Activated effector memory CD4-positive, alpha-beta T cell treated with anti-CD3 and anti-CD28 coated beads, Interleukin-2, amount 50 U/mL, for 16 hours (primary cell): ENCODE results near the gene SNCG.
"Not testable (repeated sequence)": the region's sequence is repeated elsewhere in the genome, so short reads cannot be mapped to it uniquely, and the experiment has no call there.

Source experiments
- DNase-seq: peaks from one replicate; pipeline ENCODE4 v3.0.0-alpha.2; 2020

The SNCG gene

GRCh38 chr10:86979296-86979818 lies 21.0 kb downstream of the SNCG start:
- DNase-seq = no peak

GRCh38 chr10:86979977-86980448 lies 21.6 kb downstream of the SNCG start:
- no peak for DNase-seq

DNA sequence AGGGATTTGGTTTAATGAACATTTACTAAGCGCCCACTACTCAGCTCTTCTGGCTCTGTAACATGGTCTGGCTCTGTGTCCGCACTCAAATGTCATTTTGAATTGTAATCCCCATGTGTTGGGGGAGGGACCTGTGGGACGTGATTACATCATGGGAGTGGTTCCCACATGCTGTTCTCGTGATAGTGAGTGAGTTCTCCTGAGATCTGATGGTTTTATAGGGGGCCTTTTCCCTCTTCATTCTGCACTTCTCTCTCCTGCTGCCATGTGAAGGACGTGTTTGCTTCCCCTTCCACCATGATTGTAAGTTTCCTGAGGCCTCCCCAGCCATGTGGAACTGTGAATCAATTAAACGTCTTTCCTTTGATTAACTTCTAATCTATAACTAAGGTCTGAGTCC lies 22.6 kb downstream of the SNCG start:
- not testable (repeated sequence) for DNase-seq

DNA sequence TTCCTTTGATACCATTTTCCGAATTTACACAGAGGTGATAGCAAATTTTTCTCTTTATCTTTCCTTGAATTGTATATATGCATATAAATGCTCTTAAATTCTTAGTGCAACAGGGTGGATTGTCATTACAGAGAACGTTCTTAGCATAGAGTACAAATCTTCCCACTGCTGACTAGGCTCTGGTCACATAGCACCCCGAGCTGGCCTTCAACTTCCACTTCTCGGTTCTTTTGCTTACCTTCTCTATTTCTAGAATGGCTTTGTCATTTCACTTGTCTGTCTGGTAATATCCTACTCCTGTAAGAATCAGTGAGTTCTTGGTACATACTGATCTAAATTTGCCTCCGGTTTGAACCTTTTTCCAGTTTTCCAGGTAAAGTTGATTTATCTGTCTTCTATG lies 23.3 kb downstream of the SNCG start:
- no peak for DNase-seq

- DNase-seq = not testable (repeated sequence)
Observed at GRCh38 chr10:86984498-86984897, 26.1 kb downstream of the SNCG start.

- no peak for DNase-seq
Observed at GRCh38 chr10:86988520-86988919, 30.1 kb downstream of the SNCG start.

DNA sequence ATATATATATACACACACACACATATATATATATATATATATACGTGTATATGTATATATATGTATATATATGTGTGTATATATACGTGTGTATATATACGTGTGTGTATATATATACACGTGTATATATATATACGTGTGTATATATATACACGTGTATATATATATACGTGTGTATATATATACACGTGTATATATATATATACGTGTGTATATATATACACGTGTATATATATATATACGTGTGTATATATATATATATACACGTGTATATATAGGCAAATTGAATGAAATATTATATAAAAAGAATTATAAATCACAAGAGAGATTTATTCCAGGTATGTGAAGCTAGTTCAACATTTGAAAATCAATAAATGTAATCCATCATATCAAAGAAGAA lies 33.0 kb downstream of the SNCG start:
- not testable (repeated sequence) for DNase-seq

DNA sequence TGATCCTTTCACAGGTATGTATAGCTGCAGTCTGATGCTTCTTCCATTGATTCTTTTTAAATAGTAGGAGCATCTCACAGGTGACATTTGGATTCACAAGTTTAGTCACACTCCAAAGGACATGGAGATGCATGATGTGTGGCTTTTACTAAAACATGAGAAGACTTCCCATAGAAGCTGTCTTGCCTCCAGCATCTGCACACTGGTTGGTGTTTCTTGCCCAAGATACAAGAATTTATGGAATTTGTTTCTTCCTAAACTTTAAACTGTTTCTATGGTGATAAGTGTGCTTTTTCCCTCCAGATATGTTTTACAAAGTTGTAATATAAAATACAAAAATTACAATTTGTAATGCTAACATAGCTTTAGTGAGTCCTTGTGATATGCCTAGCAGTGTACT lies 34.1 kb downstream of the SNCG start:
- no peak for DNase-seq

DNA sequence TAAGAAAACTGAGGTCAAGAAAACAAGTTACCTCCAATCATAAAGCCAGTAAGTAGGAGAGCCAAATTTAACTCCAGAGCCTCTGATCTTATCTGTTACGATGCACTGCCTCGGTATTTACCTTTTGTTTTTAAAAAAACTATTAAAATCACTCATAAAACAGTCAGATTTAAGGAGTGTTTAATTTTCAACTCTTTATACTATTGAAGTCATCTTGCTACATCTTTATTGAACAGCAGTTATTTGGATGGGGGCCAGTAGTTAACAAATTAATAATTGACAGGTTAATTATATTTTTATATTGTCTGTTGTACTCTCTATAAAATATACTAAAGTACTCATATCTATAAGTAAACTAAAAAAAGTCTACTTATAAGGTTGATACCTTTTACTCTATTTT lies 34.5 kb downstream of the SNCG start:
- DNase-seq = no peak

GRCh38 chr10:86999802-87000403 lies 41.5 kb downstream of the SNCG start:
- not testable (repeated sequence) for DNase-seq

DNA sequence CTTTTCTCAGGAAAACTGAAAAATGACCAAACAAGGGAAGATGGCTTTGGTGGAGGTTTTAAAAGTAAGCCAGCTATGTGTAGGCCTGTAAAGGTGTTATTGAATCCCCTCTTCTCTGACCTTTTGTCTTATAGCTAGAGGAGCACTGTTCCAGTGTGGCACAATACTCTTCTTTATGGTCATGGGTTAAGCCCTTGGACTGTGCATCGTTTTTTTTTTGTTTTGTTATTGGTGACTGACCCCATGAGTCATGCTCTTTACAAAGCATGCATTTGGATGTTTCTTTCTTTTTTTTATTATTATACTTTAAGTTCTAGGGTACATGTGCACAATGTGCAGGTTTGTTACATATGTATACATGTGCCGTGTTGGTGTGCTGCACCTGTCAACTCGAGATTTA lies 42.1 kb downstream of the SNCG start:
- no peak for DNase-seq

- not testable (repeated sequence) for DNase-seq
Observed at GRCh38 chr10:87007124-87007523, 48.7 kb downstream of the SNCG start.

DNA sequence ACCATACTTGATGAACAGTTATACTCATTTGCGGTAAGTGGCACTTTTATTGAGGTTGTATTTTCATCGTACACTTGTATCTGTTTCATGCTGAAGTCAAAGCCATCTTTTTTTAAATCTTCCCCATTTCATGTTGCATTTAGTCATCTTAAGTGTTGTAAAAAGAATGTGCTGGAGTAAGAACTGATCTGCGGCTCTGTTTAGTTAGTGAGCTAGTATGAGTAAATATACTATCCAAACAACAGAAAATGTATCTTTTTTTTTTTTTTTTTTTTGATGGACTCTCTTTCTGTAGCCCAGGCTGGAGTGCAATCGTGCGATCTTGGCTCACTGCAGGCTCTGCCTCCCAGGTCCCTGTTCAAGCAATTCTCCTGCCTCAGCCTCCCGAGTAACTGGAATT lies 49.3 kb downstream of the SNCG start:
- DNase-seq = not testable (repeated sequence)

DNA sequence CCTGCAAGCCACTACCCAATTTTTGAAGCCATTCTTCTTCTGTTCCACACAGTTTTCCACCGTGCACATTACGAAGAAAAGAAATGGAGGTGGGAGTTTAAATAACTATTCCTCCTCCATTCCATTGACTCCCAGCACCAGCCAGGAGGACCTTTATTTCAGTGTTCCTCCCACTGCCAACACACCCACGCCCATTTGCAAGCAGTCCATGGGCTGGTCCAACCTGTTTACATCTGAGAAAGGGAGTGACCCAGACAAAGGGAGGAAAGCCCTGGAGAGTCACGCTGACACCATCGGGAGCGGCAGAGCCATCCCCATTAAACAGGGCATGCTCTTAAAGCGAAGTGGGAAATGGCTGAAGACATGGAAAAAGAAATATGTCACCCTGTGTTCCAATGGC lies 49.9 kb downstream of the SNCG start:
- not testable (repeated sequence) for DNase-seq

GRCh38 chr10:87009134-87009696 lies 50.8 kb downstream of the SNCG start:
- not testable (repeated sequence) for DNase-seq
